NK-92 treated with Interleukin-12 subunit alpha and Interleukin-12 subunit beta, amount 100 ng/mL, for 24 hours (cell line): ENCODE results near the gene RBM34.
"Not testable (repeated sequence)": the region's sequence is repeated elsewhere in the genome, so short reads cannot be mapped to it uniquely, and the experiment has no call there.

ENCODE experiments used
- DNase-seq: peaks from one replicate; lab custom pipeline; 2025; lab: John Stamatoyannopoulos, UW

The RBM34 gene

GRCh38 chr1:235092415-235092814 lies 68.6 kb downstream of the RBM34 start:
- not testable (repeated sequence) for DNase-seq

GRCh38 chr1:235092045-235092406 lies 69.0 kb downstream of the RBM34 start:
- not testable (repeated sequence) for DNase-seq

- DNase-seq: not testable (repeated sequence)
Observed at GRCh38 chr1:235091319-235092044, 69.6 kb downstream of the RBM34 start.

- no peak for DNase-seq
Observed at GRCh38 chr1:235090406-235091069, 70.5 kb downstream of the RBM34 start.

- DNase-seq: no peak
Observed at GRCh38 chr1:235088907-235089306, 72.1 kb downstream of the RBM34 start.

GRCh38 chr1:235088430-235088829 lies 72.6 kb downstream of the RBM34 start:
- DNase-seq: no peak

- DNase-seq: no peak
Observed at GRCh38 chr1:235087906-235088305, 73.1 kb downstream of the RBM34 start.

GRCh38 chr1:235085411-235086117 lies 75.5 kb downstream of the RBM34 start:
- DNase-seq: not testable (repeated sequence)
